Forelimb muscle (tissue), 1 donor: ENCODE results near the gene PABPN1L. TPM values are rescaled to one million over a fixed set of nuclear protein-coding genes. Genes with fewer than 3 reads are reported as not detected.

ENCODE experiments used
- DNase-seq: peaks from one replicate; pipeline ENCODE4 v3.0.0-alpha.2; 2013; ENCODE audit warnings: low read depth
- polyA plus RNA-seq: library from polyadenylated mRNA; unstranded; fragments of 120-200 nt; gene quantifications from one replicate; pipeline ENCODE4 v1.2.1, GENCODE V29; 2013; ENCODE audit not compliant: insufficient read length

The PABPN1L gene
- polyA plus RNA-seq, 1 donor, result 0.11 TPM

GRCh38 chr16:88884569-88885271 lies 18.3 kb upstream of the PABPN1L start:
- DNase-seq, result no peak

- no peak for DNase-seq
These were observed 17.5 kb upstream of the PABPN1L start for GRCh38 chr16:88883946-88884345.

GRCh38 chr16:88883117-88883895 lies 16.8 kb upstream of the PABPN1L start:
- DNase-seq, result no peak

- no peak for DNase-seq
These were observed 16.0 kb upstream of the PABPN1L start for GRCh38 chr16:88882358-88883030.

GRCh38 chr16:88881675-88882357 lies 15.4 kb upstream of the PABPN1L start:
- no peak for DNase-seq

GRCh38 chr16:88881007-88881615 lies 14.7 kb upstream of the PABPN1L start:
- no peak for DNase-seq

GRCh38 chr16:88880226-88881006 lies 14.0 kb upstream of the PABPN1L start:
- no peak for DNase-seq

GRCh38 chr16:88879788-88880055 lies 13.3 kb upstream of the PABPN1L start:
- no peak for DNase-seq

GRCh38 chr16:88878967-88879787 lies 12.7 kb upstream of the PABPN1L start:
- DNase-seq, result no peak

- no peak for DNase-seq
These were observed 11.9 kb upstream of the PABPN1L start for GRCh38 chr16:88878356-88878755.

GRCh38 chr16:88877564-88878289 lies 11.3 kb upstream of the PABPN1L start:
- DNase-seq, result no peak

- DNase-seq, result no peak
These were observed 10.6 kb upstream of the PABPN1L start for GRCh38 chr16:88876942-88877526.

GRCh38 chr16:88875703-88876234 lies 9.3 kb upstream of the PABPN1L start:
- DNase-seq, result no peak

- no peak for DNase-seq
These were observed 8.6 kb upstream of the PABPN1L start for GRCh38 chr16:88874938-88875599.

GRCh38 chr16:88872650-88873331 lies 6.3 kb upstream of the PABPN1L start:
- DNase-seq, result no peak

- no peak for DNase-seq
These were observed 5.4 kb upstream of the PABPN1L start for GRCh38 chr16:88871730-88872416.

GRCh38 chr16:88871349-88871702 lies 4.9 kb upstream of the PABPN1L start:
- DNase-seq, result no peak
